ENCODE measurements around the gene FBXO42.

GRCh38 chr1:16213013-16213412 is 139.3 kb downstream of the FBXO42 start:
- no peak for TF ChIP-seq CTCF (IDR thresholded peaks at IDR 0.05)
- no peak for TF ChIP-seq POLR2A (IDR thresholded peaks at IDR 0.05)
